Adrenal gland (tissue), 5 donors: ENCODE data around the gene ZNF615.

Source experiments
- CTCF ChIP-seq, 6 experiments: fragments of 450-650 bp in 4 of 6; fragments of 200-600 bp in 2 of 6; sonication (generic) in 1 of 6; IDR thresholded peaks; 1 replicate in 5 of 6; 2 replicates in 1 of 6; pipeline versions ENCODE4 v1.5.1 to v1.8.0; 2016 to 2021; ENCODE audit warnings: antibody characterized with exemption in 6 of 6, mild to moderate bottlenecking in 2 of 6, moderate library complexity in 1 of 6
- POLR2A ChIP-seq, 2 donors: fragments of 450-650 bp; IDR thresholded peaks; one replicate each; pipeline ENCODE4 v1.6.1; 2017; ENCODE audit warnings: antibody characterized with exemption in 2 of 2, mild to moderate bottlenecking in 2 of 2, moderate library complexity in 1 of 2
- donor health status: DM: no; HTN: no; CAD: no.

GRCh38 chr19:51994048-51994644, 13.9 kb downstream of the ZNF615 start:
- no peak for TF ChIP-seq CTCF (IDR thresholded peaks at IDR 0.05)
- TF ChIP-seq POLR2A (IDR thresholded peaks at IDR 0.05), result no peak
